Measurements from ENCODE around the gene CCDC8. TPM values are rescaled to one million over a fixed set of nuclear protein-coding genes. Genes with fewer than 3 reads are reported as not detected.
A peak's percentile ranks its signal among the peaks of the same experiment; 100 is the strongest.
"Not testable (repeated sequence)": the region's sequence is repeated elsewhere in the genome, so short reads cannot be mapped to it uniquely, and the experiment has no call there.

The CCDC8 gene
- total RNA-seq, 2 experiments from 2014 or later, result 0.08 TPM

GRCh38 chr19:46402725-46403124 is 10.6 kb downstream of the CCDC8 start:
- no peaks in the 10 kb centered on the region for H3K36me3 Mint-ChIP-seq
- no peak overlapping the region for H3K4me3 Mint-ChIP-seq
- peaks cover 87% of the 10 kb centered on the region for H3K27me3 Mint-ChIP-seq
- H3K27ac Mint-ChIP-seq, result no peak overlapping the region
- H3K9me3 Mint-ChIP-seq, result no peaks in the 10 kb centered on the region
- peaks cover 15% of the 10 kb centered on the region for H3K4me1 Mint-ChIP-seq
- DNase-seq, result no peak

GRCh38 chr19:46397801-46398479 is 15.4 kb downstream of the CCDC8 start:
- DNase-seq, H3K36me3 Mint-ChIP-seq, H3K4me3 Mint-ChIP-seq, H3K9me3 Mint-ChIP-seq, H3K27ac Mint-ChIP-seq: not testable (repeated sequence)
- H3K4me1 Mint-ChIP-seq, result peaks cover 10% of the 10 kb centered on the region
- peaks cover 43% of the 10 kb centered on the region for H3K27me3 Mint-ChIP-seq

- Mint-ChIP-seq H3K36me3 (peaks cover 12% of the 10 kb centered on the region), H3K9me3 (no peaks in the 10 kb centered on the region), H3K4me1 (peaks cover 11% of the 10 kb centered on the region), H3K27me3 (peaks cover 17% of the 10 kb centered on the region), H3K4me3 (no peak overlapping the region), H3K27ac (no peak overlapping the region)
- no peak for DNase-seq
Measured at GRCh38 chr19:46394402-46394797, 19.0 kb downstream of the CCDC8 start.

DNA sequence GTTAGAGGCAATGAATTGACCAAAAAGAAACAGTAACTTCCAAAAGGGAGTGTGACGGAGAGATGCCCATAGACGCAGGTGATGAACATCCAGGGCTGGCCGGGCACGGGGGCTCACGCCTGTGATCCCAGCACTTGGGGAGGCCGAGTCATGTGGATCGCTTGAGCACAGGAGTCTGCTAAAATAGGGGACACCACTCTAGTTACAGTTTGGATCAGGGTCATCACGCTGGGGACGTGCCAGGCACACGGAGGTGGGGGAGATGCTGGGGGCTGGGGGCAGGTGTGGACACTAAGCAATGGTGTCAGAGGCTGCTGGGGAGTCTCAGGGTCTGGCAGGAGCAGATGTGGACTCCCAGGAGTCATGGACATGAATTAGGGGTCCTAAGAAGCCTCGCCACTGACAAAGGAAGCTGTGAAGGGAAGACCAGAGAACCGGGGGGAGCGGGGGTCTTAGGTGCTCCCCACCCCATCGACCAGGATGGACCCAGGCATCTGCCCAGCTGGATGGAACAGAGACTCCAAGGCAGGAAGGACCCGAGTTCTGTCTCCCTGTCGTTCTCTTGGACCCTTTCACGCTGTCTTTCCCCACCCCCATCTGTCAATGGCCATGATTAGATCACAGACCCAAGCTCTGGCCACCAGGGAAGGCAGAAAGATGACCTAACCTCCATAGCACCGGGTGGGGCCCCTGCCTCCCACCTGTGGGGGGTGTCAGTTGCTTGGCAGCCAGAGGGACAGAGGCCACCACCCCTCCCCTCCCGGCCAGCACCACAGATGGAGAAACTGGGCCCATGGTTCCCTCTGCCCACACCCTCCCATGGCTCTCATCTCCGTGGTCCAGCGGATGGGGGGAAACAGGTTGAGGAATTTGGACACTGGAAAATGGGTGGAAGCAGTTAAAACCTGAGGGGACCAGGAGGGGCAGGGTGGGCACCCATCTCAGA is 19.6 kb downstream of the CCDC8 start:
- peaks cover 11% of the 10 kb centered on the region for H3K4me1 Mint-ChIP-seq
- peaks cover 11% of the 10 kb centered on the region for H3K27me3 Mint-ChIP-seq
- no peak overlapping the region for H3K4me3 Mint-ChIP-seq
- no peak for DNase-seq
- no peak overlapping the region for H3K27ac Mint-ChIP-seq
- no peaks in the 10 kb centered on the region for H3K9me3 Mint-ChIP-seq
- peaks cover 14% of the 10 kb centered on the region for H3K36me3 Mint-ChIP-seq

- peaks cover 5% of the 10 kb centered on the region for H3K27me3 Mint-ChIP-seq
- peak overlapping the region; percentile 34 for H3K27ac Mint-ChIP-seq
Measured at GRCh38 chr19:46392837-46393236, 20.5 kb downstream of the CCDC8 start.

GRCh38 chr19:46392252-46392801 is 21.0 kb downstream of the CCDC8 start:
- peaks cover 26% of the 10 kb centered on the region for H3K36me3 Mint-ChIP-seq
- peak overlapping the region; percentile 34 for H3K27ac Mint-ChIP-seq

More at GRCh38 chr19:46392837-46393236, 20.5 kb downstream of the CCDC8 start:
- Mint-ChIP-seq H3K9me3 (no peaks in the 10 kb centered on the region), H3K4me3 (no peak overlapping the region), H3K36me3 (peaks cover 21% of the 10 kb centered on the region), H3K4me1 (peaks cover 11% of the 10 kb centered on the region)
- no peak for DNase-seq

DNA sequence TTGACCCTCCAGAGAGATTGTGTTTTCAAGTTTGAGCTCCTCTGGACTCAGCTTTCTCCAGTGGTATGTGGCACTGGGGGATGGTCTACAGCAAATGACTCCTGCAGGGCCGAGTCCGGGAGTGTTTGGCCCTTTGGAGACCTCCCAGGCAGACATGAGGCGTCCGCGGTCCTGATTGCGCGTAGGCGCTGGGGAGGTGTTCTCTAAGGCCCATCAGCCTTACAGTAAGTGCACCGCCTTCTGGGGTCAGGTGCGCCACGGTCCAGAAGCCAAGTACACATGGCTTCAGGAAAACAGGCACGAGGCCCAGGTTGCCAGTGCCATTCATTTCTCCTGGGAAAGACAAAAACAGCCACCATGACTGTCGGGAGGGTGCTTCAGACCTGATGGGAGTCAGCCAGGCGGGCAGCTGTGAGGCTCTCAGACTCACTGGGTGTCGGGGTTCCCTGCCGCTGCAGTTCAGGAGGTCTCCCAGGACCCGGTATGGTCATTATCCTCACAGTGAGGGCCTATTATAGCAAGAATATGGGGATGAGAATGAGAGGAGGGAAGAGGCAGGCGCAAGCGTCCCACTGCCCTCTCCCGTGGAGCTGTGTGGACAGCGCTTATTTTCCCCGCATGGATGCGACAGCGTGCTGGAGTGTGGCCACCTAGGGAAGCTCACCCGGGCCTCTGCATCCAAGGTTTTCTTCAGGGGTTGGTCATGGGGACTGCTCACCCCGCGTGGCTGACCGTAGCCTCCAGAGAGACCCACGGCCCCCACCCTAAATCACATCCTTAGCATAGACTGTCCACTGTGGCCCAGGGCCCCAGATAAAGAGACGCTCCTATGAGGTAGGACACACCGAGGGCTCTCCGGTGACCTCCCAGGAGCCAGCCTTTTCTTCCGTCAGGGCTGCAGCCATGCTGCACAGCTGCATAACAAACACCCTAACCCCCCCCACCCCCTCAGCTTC is 21.8 kb downstream of the CCDC8 start:
- peaks cover 31% of the 10 kb centered on the region for H3K36me3 Mint-ChIP-seq
- no peaks in the 10 kb centered on the region for H3K9me3 Mint-ChIP-seq
- H3K27ac Mint-ChIP-seq, result no peak overlapping the region
- H3K27me3 Mint-ChIP-seq, result no peaks in the 10 kb centered on the region
- H3K4me1 Mint-ChIP-seq, result peaks cover 11% of the 10 kb centered on the region
- H3K4me3 Mint-ChIP-seq, result no peak overlapping the region
- no peak for DNase-seq

More at GRCh38 chr19:46392252-46392801, 21.0 kb downstream of the CCDC8 start:
- DNase-seq, result no peak
- peaks cover 11% of the 10 kb centered on the region for H3K4me1 Mint-ChIP-seq
- no peak overlapping the region for H3K4me3 Mint-ChIP-seq
- H3K27me3 Mint-ChIP-seq, result no peaks in the 10 kb centered on the region
- H3K9me3 Mint-ChIP-seq, result no peaks in the 10 kb centered on the region

- no peaks in the 10 kb centered on the region for H3K9me3 Mint-ChIP-seq
- H3K27ac Mint-ChIP-seq, result no peak overlapping the region
- no peak for DNase-seq
- no peaks in the 10 kb centered on the region for H3K27me3 Mint-ChIP-seq
- no peak overlapping the region for H3K4me3 Mint-ChIP-seq
- peaks cover 11% of the 10 kb centered on the region for H3K4me1 Mint-ChIP-seq
- H3K36me3 Mint-ChIP-seq, result peaks cover 32% of the 10 kb centered on the region
Measured at GRCh38 chr19:46390866-46391265, 22.5 kb downstream of the CCDC8 start.

DNA sequence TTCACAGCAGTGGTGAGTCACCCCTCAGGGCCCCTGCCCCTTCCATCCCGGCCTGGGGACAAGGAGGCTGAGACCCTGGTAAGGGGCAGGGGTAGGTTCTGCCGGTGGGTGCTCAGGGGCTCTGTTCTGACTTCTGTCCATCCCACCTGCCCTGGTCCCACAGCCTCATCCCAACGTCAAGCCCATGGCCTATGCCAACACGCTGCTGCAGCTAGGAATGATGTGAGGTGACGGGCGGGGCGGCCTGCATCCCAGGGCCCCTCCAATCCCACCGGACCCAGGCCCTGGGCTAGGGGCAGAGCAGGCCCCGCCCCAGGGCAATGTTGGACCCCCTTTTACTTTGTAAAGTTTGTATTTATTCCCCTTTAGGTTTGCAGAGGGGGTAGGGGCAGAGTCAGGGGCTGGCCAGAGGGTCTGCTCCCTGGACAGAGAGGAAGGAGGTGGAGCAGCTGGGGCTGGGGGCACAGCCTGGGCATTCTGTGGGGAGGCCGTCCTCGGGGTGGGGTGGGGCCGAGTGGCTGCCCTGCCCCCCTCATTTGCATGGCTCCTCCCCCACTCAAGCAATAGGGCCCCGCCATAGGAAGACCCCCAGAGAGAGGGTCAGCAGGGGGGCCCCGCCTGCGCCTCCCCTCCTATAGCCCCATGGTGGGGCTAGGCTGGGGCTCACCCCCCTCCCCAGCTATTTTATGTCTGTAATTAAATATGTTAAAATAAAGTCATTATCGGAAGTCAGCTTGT is 23.1 kb downstream of the CCDC8 start:
- no peak for DNase-seq
- Mint-ChIP-seq H3K27me3 (no peaks in the 10 kb centered on the region), H3K27ac (no peak overlapping the region), H3K9me3 (no peaks in the 10 kb centered on the region), H3K36me3 (peaks cover 33% of the 10 kb centered on the region), H3K4me3 (no peak overlapping the region), H3K4me1 (peaks cover 9% of the 10 kb centered on the region)

DNA sequence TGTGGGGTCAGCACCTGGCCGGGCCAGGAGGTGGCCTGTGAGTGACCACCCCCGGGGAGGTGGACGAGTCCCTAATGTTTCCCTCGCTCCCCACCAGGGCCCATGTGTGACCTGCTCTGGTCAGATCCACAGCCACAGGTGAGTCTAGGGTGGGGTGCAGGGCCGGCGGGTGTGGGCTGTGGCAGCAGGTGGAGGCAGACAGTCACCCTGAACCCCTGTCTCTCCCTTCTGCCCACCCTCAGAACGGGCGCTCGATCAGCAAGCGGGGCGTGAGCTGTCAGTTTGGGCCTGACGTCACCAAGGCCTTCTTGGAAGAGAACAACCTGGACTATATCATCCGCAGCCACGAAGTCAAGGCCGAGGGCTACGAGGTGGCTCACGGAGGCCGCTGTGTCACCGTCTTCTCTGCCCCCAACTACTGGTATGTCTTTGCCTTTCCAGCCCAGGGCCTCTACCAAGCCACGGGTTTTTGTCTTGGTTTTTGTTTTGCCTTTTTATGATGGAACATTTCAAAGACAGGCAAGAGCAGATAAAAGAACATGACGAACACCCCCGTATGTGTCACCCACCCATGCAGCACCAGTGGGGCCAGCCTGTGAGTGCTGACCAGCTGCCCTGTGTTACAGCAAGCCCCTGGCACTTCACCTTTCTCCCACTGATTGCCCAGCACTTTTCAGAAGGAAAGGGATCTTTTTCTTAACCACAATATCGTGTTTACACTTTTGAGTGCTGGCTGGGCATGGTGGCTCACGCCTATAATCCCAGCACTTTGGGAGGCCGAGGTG is 24.9 kb downstream of the CCDC8 start:
- Mint-ChIP-seq H3K27ac (no peak overlapping the region), H3K4me1 (peaks cover 9% of the 10 kb centered on the region), H3K36me3 (peaks cover 33% of the 10 kb centered on the region), H3K4me3 (no peak overlapping the region), H3K9me3 (no peaks in the 10 kb centered on the region), H3K27me3 (no peaks in the 10 kb centered on the region)
- DNase-seq, result no peak

DNA sequence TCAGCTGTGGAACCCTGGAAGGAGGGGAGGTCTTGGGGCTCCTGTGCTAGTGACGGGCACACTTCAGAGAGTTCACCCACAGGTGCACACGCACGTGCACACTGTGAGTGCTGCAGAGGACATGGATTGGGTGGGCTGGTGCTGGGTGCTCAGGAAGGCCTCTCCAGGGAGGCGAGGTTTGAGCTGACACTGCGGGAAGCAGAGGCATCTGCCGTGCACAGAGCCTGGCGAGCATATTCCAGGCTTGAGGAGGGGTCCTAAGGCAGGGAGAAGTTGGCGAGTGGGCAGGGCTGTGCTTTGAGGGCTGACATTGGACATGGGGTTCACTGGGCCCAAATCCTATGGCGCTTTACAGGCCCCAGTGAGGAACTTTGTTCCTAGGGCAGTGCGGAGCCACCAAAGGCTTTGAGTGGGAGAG is 25.6 kb downstream of the CCDC8 start:
- Mint-ChIP-seq H3K4me3 (no peak overlapping the region), H3K36me3 (peaks cover 30% of the 10 kb centered on the region), H3K27me3 (no peaks in the 10 kb centered on the region), H3K9me3 (no peaks in the 10 kb centered on the region), H3K27ac (no peak overlapping the region), H3K4me1 (peaks cover 4% of the 10 kb centered on the region)
- no peak for DNase-seq

GRCh38 chr19:46386996-46387712 is 26.2 kb downstream of the CCDC8 start:
- H3K36me3 Mint-ChIP-seq, result peaks cover 30% of the 10 kb centered on the region
- no peaks in the 10 kb centered on the region for H3K27me3 Mint-ChIP-seq
- H3K4me3 Mint-ChIP-seq, result no peak overlapping the region
- H3K9me3 Mint-ChIP-seq, result no peaks in the 10 kb centered on the region
- no peak overlapping the region for H3K27ac Mint-ChIP-seq
- no peaks in the 10 kb centered on the region for H3K4me1 Mint-ChIP-seq
- no peak for DNase-seq

- peaks cover 30% of the 10 kb centered on the region for H3K36me3 Mint-ChIP-seq
- DNase-seq, result no peak
- peak overlapping the region; percentile 25 for H3K27ac Mint-ChIP-seq
- no peaks in the 10 kb centered on the region for H3K9me3 Mint-ChIP-seq
- H3K27me3 Mint-ChIP-seq, result no peaks in the 10 kb centered on the region
- no peak overlapping the region for H3K4me3 Mint-ChIP-seq
- H3K4me1 Mint-ChIP-seq, result no peaks in the 10 kb centered on the region
Measured at GRCh38 chr19:46386151-46386550, 27.2 kb downstream of the CCDC8 start.
